ENCODE measurements around the gene SLC19A1. TPM values are rescaled to one million over a fixed set of nuclear protein-coding genes. Genes with fewer than 3 reads are reported as not detected.

The SLC19A1 gene
- total RNA-seq, 4 donors from 2014 or later = 2.8 to 10.0 (median 6.6) TPM

- H3K27me3 ChIP-seq = peaks cover 0 to 34% (median 0%) of the 10 kb centered on the region in 4 donors
- 76% methylated on average over 11 of the region's 14 CpGs for WGBS
- H3K4me1 ChIP-seq = peaks cover 0 to 25% (median 23%) of the 10 kb centered on the region in 4 donors
- H3K27ac ChIP-seq (replicated peaks in 1 of 4) = no peak overlapping the region
- H3K36me3 ChIP-seq = no peaks in the 10 kb centered on the region
- H3K4me3 ChIP-seq = no peak overlapping the region
- TF ChIP-seq EP300 (IDR thresholded peaks at IDR 0.05) = no peak
- no peak for TF ChIP-seq POLR2AphosphoS5 (IDR thresholded peaks at IDR 0.05)
- TF ChIP-seq POLR2A (IDR thresholded peaks at IDR 0.05; ENCODE audit: low read depth) = no peak
- no peak for TF ChIP-seq CTCF (IDR thresholded peaks at IDR 0.05)
- intact Hi-C loops (cut with DNase I) = no loop called here
- no peaks in the 10 kb centered on the region for H3K9me3 ChIP-seq
- DNase-seq (ENCODE audit: extremely low spot score) = no peak
Measured at GRCh38 chr21:45574691-45575090, 32.5 kb upstream of the SLC19A1 start.

GRCh38 chr21:45574081-45574501 is 31.9 kb upstream of the SLC19A1 start:
- no peak overlapping the region for H3K4me3 ChIP-seq
- H3K27me3 ChIP-seq = peaks cover 0 to 28% (median 0%) of the 10 kb centered on the region in 4 donors
- no peaks in the 10 kb centered on the region for H3K9me3 ChIP-seq
- intact Hi-C loops (cut with DNase I) = no loop called here
- TF ChIP-seq CTCF (IDR thresholded peaks at IDR 0.05) (no peak), POLR2AphosphoS5 (IDR thresholded peaks at IDR 0.05) (no peak), EP300 (IDR thresholded peaks at IDR 0.05) (no peak)
- WGBS = 83% methylated on average over 17 of the region's 25 CpGs
- peaks cover 0 to 25% (median 23%) of the 10 kb centered on the region in 4 donors for H3K4me1 ChIP-seq
- H3K36me3 ChIP-seq = no peaks in the 10 kb centered on the region
- no peak for DNase-seq (ENCODE audit: extremely low spot score)
- no peak overlapping the region for H3K27ac ChIP-seq (replicated peaks in 1 of 4)

GRCh38 chr21:45573452-45574035 is 31.3 kb upstream of the SLC19A1 start:
- TF ChIP-seq EP300 (IDR thresholded peaks at IDR 0.05) (no peak), POLR2AphosphoS5 (IDR thresholded peaks at IDR 0.05) (no peak), CTCF (IDR thresholded peaks at IDR 0.05) (no peak), POLR2A (IDR thresholded peaks at IDR 0.05; ENCODE audit: low read depth) (no peak)
- Histone ChIP-seq H3K36me3 (no peaks in the 10 kb centered on the region), H3K27ac (replicated peaks in 1 of 4) (no peak overlapping the region), H3K27me3 (peaks cover 0 to 22% (median 0%) of the 10 kb centered on the region in 4 donors), H3K4me3 (no peak overlapping the region), H3K9me3 (no peaks in the 10 kb centered on the region), H3K4me1 (peaks cover 0 to 25% (median 23%) of the 10 kb centered on the region in 4 donors)
- intact Hi-C loops (cut with DNase I) = no loop called here
- WGBS = 84% methylated on average over 14 of the region's 14 CpGs
- DNase-seq (ENCODE audit: extremely low spot score) = no peak

- 84% methylated on average over 11 of the region's 11 CpGs for WGBS
- H3K27ac ChIP-seq (replicated peaks in 1 of 4) = no peak overlapping the region
- H3K4me3 ChIP-seq = no peak overlapping the region
- TF ChIP-seq POLR2A (IDR thresholded peaks at IDR 0.05; ENCODE audit: low read depth) = no peak
- TF ChIP-seq EP300 (IDR thresholded peaks at IDR 0.05) = no peak
- no peak for TF ChIP-seq CTCF (IDR thresholded peaks at IDR 0.05)
- no peak for TF ChIP-seq POLR2AphosphoS5 (IDR thresholded peaks at IDR 0.05)
- intact Hi-C loops (cut with DNase I) = no loop called here
- H3K9me3 ChIP-seq = no peaks in the 10 kb centered on the region
- peaks cover 0 to 25% (median 23%) of the 10 kb centered on the region in 4 donors for H3K4me1 ChIP-seq
- no peaks in the 10 kb centered on the region for H3K36me3 ChIP-seq
- DNase-seq (ENCODE audit: extremely low spot score) = no peak
- H3K27me3 ChIP-seq = peaks cover 0 to 17% (median 0%) of the 10 kb centered on the region in 4 donors
Measured at GRCh38 chr21:45572783-45573451, 30.7 kb upstream of the SLC19A1 start.
